Smooth muscle cell (in vitro differentiated cells): ENCODE data around the gene ZFAND2B. TPM values are rescaled to one million over a fixed set of nuclear protein-coding genes. Genes with fewer than 3 reads are reported as not detected.

Source experiments
- DNase-seq: peaks from one replicate; lab custom pipeline; 2025; ENCODE audit not compliant: unreplicated experiment; lab: John Stamatoyannopoulos, UW
- H2AFZ ChIP-seq: fragments of 200-600 bp; sonication (generic); 2 replicates; pipeline ENCODE4 v1.6.0; 2016; ENCODE audit warnings: antibody characterized with exemption, low read depth, mild to moderate bottlenecking
- H3F3A ChIP-seq: fragments of 200-600 bp; sonication (generic); 2 replicates; pipeline ENCODE4 v1.6.0; 2017; ENCODE audit warnings: antibody characterized with exemption, low read depth
- H3K27ac ChIP-seq: fragments of 200-600 bp; sonication (generic); 2 replicates; pipeline ENCODE4 v1.5.1; 2016; ENCODE audit warnings: low read depth, mild to moderate bottlenecking
- H3K27me3 ChIP-seq: fragments of 200-600 bp; sonication (generic); 2 replicates; pipeline ENCODE4 v1.6.1; 2016; ENCODE audit warnings: low read depth, mild to moderate bottlenecking
- H3K36me3 ChIP-seq: fragments of 200-600 bp; sonication (generic); 2 replicates; pipeline ENCODE4 v1.5.1; 2016; ENCODE audit warnings: low read depth
- H3K4me1 ChIP-seq: fragments of 200-600 bp; sonication (generic); 2 replicates; pipeline ENCODE4 v1.5.1; 2016; ENCODE audit warnings: low read depth
- H3K4me2 ChIP-seq: fragments of 200-600 bp; sonication (generic); 2 replicates; pipeline ENCODE4 v1.6.0; 2016; ENCODE audit warnings: mild to moderate bottlenecking
- H3K4me3 ChIP-seq: fragments of 200-600 bp; sonication (generic); 2 replicates; pipeline ENCODE4 v1.5.1; 2016; ENCODE audit warnings: mild to moderate bottlenecking
- H3K79me2 ChIP-seq: fragments of 200-600 bp; sonication (generic); 2 replicates; pipeline ENCODE4 v1.6.0; 2016; ENCODE audit warnings: low read depth, mild to moderate bottlenecking
- H3K9ac ChIP-seq: fragments of 200-600 bp; sonication (generic); 2 replicates; pipeline ENCODE4 v1.6.0; 2016; ENCODE audit warnings: low read depth
- H3K9me3 ChIP-seq: fragments of 200-600 bp; sonication (generic); replicated peaks from 2 replicates; pipeline ENCODE4 v1.5.1; 2016; ENCODE audit warnings: low read depth
- H4K20me1 ChIP-seq: fragments of 200-600 bp; sonication (generic); 2 replicates; pipeline ENCODE4 v1.6.0; 2016; ENCODE audit warnings: low read depth
- CTCF ChIP-seq: fragments of 200-600 bp; sonication (generic); IDR thresholded peaks from 2 replicates; pipeline ENCODE4 v1.5.1; 2017; ENCODE audit warnings: borderline replicate concordance, mild to moderate bottlenecking, antibody characterized with exemption; ENCODE audit not compliant: insufficient read depth, poor library complexity, severe bottlenecking
- WGBS: methylation state at CpG from one replicate; pipeline ENCODE4 v1.1.7; 2016; ENCODE audit warnings: low lambda C conversion rate; 5-methylcytosine and 5-hydroxymethylcytosine counted together
- polyA plus RNA-seq: library from polyadenylated mRNA; unstranded; fragments of >200 nt; fragmentation: Nextera tagmentation; extraction: Ambion mirVana; gene quantifications from 2 replicates; pipeline ENCODE4 v1.2.1, GENCODE V29; 2016
- total RNA-seq: library from RNA; depleted of rRNA; stranded (reverse); fragments of >200 nt; gene quantifications from 2 replicates; pipeline ENCODE4 v1.2.3, GENCODE V29; 2014

The ZFAND2B gene
- total and polyA plus RNA-seq, 2 experiments from 2014 or later = 19.1 to 48.3 TPM

GRCh38 chr2:219213486-219214071, 7.0 kb downstream of the ZFAND2B start:
- no peaks in the 10 kb centered on the region for H4K20me1 ChIP-seq
- WGBS = 98% methylated on average over 10 of the region's 10 CpGs
- DNase-seq = no peak
- H3K4me3 ChIP-seq = no peak overlapping the region
- peaks cover 10% of the 10 kb centered on the region for H3K79me2 ChIP-seq
- peaks cover 6% of the 10 kb centered on the region for H3F3A ChIP-seq
- H3K27me3 ChIP-seq = no peaks in the 10 kb centered on the region
- no peak overlapping the region for H3K9ac ChIP-seq
- no peak overlapping the region for H3K4me2 ChIP-seq
- H3K36me3 ChIP-seq = no peaks in the 10 kb centered on the region
- no peak overlapping the region for H2AFZ ChIP-seq
- H3K9me3 ChIP-seq = no peaks in the 10 kb centered on the region
- no peak for TF ChIP-seq CTCF
- H3K27ac ChIP-seq = no peak overlapping the region
- H3K4me1 ChIP-seq = peaks cover 3% of the 10 kb centered on the region

- no peaks in the 10 kb centered on the region for H3K36me3 ChIP-seq
- H3K27ac ChIP-seq = no peak overlapping the region
- H3K9ac ChIP-seq = no peak overlapping the region
- no peak overlapping the region for H3K4me3 ChIP-seq
- no peak for DNase-seq
- H2AFZ ChIP-seq = no peak overlapping the region
- H3F3A ChIP-seq = peaks cover 8% of the 10 kb centered on the region
- WGBS = 99% methylated on average over 15 of the region's 15 CpGs
- peaks cover 10% of the 10 kb centered on the region for H3K79me2 ChIP-seq
- no peak overlapping the region for H3K4me2 ChIP-seq
- H3K27me3 ChIP-seq = no peaks in the 10 kb centered on the region
- H4K20me1 ChIP-seq = no peaks in the 10 kb centered on the region
- H3K4me1 ChIP-seq = peaks cover 5% of the 10 kb centered on the region
- H3K9me3 ChIP-seq = no peaks in the 10 kb centered on the region
- TF ChIP-seq CTCF = no peak
Measured at GRCh38 chr2:219214141-219214540, 7.6 kb downstream of the ZFAND2B start.

- H3K9me3 ChIP-seq = no peaks in the 10 kb centered on the region
- no peak overlapping the region for H3K4me2 ChIP-seq
- H3K27ac ChIP-seq = no peak overlapping the region
- H3K79me2 ChIP-seq = peaks cover 10% of the 10 kb centered on the region
- H4K20me1 ChIP-seq = no peaks in the 10 kb centered on the region
- no peak for TF ChIP-seq CTCF
- no peak overlapping the region for H3K4me3 ChIP-seq
- H3F3A ChIP-seq = peaks cover 14% of the 10 kb centered on the region
- H2AFZ ChIP-seq = no peak overlapping the region
- no peak overlapping the region for H3K9ac ChIP-seq
- no peaks in the 10 kb centered on the region for H3K36me3 ChIP-seq
- WGBS = 98% methylated on average over 6 of the region's 6 CpGs
- peaks cover 7% of the 10 kb centered on the region for H3K4me1 ChIP-seq
- H3K27me3 ChIP-seq = no peaks in the 10 kb centered on the region
- DNase-seq = no peak
Measured at GRCh38 chr2:219214786-219215185, 8.2 kb downstream of the ZFAND2B start.
